Effector memory CD4-positive, alpha-beta T cell (primary cell): ENCODE results near the gene ZBTB25.
A peak's percentile ranks its signal among the peaks of the same experiment; 100 is the strongest.
"Not testable (repeated sequence)": the region's sequence is repeated elsewhere in the genome, so short reads cannot be mapped to it uniquely, and the experiment has no call there.

ENCODE experiments used
- DNase-seq, 3 donors: peaks; one replicate each; pipeline ENCODE4 v3.0.0-alpha.2; 2020
- H3K27ac ChIP-seq: 2 replicates; pipeline ENCODE4 v1.7.0; 2013; ENCODE audit warnings: mild to moderate bottlenecking, low read length, moderate library complexity; ENCODE audit not compliant: insufficient read depth, poor library complexity, severe bottlenecking
- H3K27me3 ChIP-seq: replicated peaks from 2 replicates; pipeline ENCODE4 v1.7.0; 2013; ENCODE audit warnings: mild to moderate bottlenecking, low read length; ENCODE audit not compliant: insufficient read depth, control insufficient read depth, poor library complexity, severe bottlenecking
- H3K36me3 ChIP-seq: 2 replicates; pipeline ENCODE4 v1.7.0; 2013; ENCODE audit warnings: mild to moderate bottlenecking, low read length, moderate library complexity; ENCODE audit not compliant: control insufficient read depth, insufficient read depth
- H3K4me1 ChIP-seq: 2 replicates; pipeline ENCODE4 v1.7.0; 2013; ENCODE audit warnings: low read length, mild to moderate bottlenecking; ENCODE audit not compliant: control insufficient read depth, insufficient read depth, poor library complexity, severe bottlenecking
- H3K4me3 ChIP-seq: 2 replicates; pipeline ENCODE4 v1.7.0; 2013; ENCODE audit warnings: low read length, low read depth, mild to moderate bottlenecking; ENCODE audit not compliant: insufficient read depth, poor library complexity, severe bottlenecking
- H3K9me3 ChIP-seq: 2 replicates; pipeline ENCODE4 v1.7.0; 2013; ENCODE audit warnings: mild to moderate bottlenecking, low read length, moderate library complexity; ENCODE audit not compliant: control insufficient read depth

Gene ZBTB25

GRCh38 chr14:64540208-64541202, 36.9 kb upstream of the ZBTB25 start, which contains the start of gene HSPA2:
Gene HSPA2, plus strand, starts transcription at chr14:64540741. Its CDS starts 109 bp downstream, at chr14:64540850.
- Histone ChIP-seq H3K27me3 (no peaks in the 10 kb centered on the region), H3K4me3 (peak within 1 kb of the TSS; percentile 85), H3K4me1 (peaks cover 14% of the 10 kb centered on the region), H3K27ac (peak within 1 kb of the TSS; percentile 57), H3K36me3 (no peaks in the 10 kb centered on the region), H3K9me3 (no peaks in the 10 kb centered on the region)
- peak; percentile 88 to 90 (median 90) for DNase-seq

GRCh38 chr14:64536488-64537245, 33.0 kb upstream of the ZBTB25 start:
- H3K36me3 ChIP-seq: no peaks in the 10 kb centered on the region

DNA sequence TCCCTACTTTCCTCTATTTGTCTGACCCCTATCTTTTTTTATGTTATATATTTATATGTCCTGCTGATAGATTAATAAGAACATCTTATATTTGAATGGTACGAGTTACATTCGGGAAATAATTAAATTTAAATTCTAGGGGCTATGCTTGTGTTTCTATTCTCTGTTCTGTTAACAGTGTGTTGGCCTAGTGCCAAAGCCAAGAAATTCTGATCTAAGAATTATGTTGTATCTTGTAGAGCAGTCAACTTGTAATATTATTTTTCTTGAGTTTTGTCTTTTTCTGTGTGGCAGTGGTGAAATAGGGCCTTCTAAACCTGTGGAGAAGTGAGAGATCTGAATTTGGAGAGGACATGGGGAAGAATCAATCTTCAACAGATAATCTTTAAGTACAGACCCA, 27.9 kb upstream of the ZBTB25 start:
- Histone ChIP-seq H3K4me3 (no peak overlapping the region), H3K9me3 (no peaks in the 10 kb centered on the region), H3K4me1 (no peaks in the 10 kb centered on the region), H3K27ac (no peak overlapping the region), H3K36me3 (no peaks in the 10 kb centered on the region), H3K27me3 (no peaks in the 10 kb centered on the region)
- no peak for DNase-seq

More at GRCh38 chr14:64536488-64537245, 33.0 kb upstream of the ZBTB25 start:
- no peak for DNase-seq
- Histone ChIP-seq H3K9me3 (no peaks in the 10 kb centered on the region), H3K27me3 (no peaks in the 10 kb centered on the region), H3K27ac (no peak overlapping the region), H3K4me3 (no peak overlapping the region), H3K4me1 (peaks cover 8% of the 10 kb centered on the region)

DNA sequence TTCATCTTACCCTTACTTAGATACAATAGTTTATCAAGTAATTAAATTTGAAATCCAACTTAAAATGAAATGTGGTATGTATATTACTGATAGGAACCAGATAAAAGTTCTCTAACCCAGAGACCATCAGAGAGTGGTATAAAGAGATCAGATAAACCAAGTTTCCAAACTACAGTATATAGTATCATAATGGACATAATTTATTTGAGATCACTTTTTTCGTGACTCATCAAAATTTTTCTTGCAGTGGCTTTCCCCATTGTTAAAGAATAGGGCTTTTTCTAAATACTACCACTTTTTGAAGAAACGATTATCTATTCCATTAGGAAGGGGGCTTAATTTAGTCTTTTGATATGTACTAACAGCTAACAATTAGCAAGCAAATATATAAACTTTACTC, 21.7 kb upstream of the ZBTB25 start:
- Histone ChIP-seq H3K27me3 (no peaks in the 10 kb centered on the region), H3K4me3 (no peak overlapping the region), H3K27ac (no peak overlapping the region), H3K4me1 (peaks cover 4% of the 10 kb centered on the region), H3K36me3 (peaks cover 23% of the 10 kb centered on the region), H3K9me3 (no peaks in the 10 kb centered on the region)
- DNase-seq: no peak

GRCh38 chr14:64522591-64523355, 19.1 kb upstream of the ZBTB25 start:
- no peaks in the 10 kb centered on the region for H3K27me3 ChIP-seq
- no peaks in the 10 kb centered on the region for H3K9me3 ChIP-seq
- no peak overlapping the region for H3K27ac ChIP-seq

GRCh38 chr14:64520699-64521098, 17.1 kb upstream of the ZBTB25 start:
- Histone ChIP-seq H3K4me3 (no peak overlapping the region), H3K27ac (no peak overlapping the region), H3K36me3 (peaks cover 23% of the 10 kb centered on the region), H3K4me1 (peaks cover 4% of the 10 kb centered on the region), H3K9me3 (no peaks in the 10 kb centered on the region), H3K27me3 (no peaks in the 10 kb centered on the region)
- no peak for DNase-seq

More at GRCh38 chr14:64522591-64523355, 19.1 kb upstream of the ZBTB25 start:
- no peak for DNase-seq
- H3K4me1 ChIP-seq: peaks cover 4% of the 10 kb centered on the region
- no peak overlapping the region for H3K4me3 ChIP-seq
- H3K36me3 ChIP-seq: peaks cover 23% of the 10 kb centered on the region

DNA sequence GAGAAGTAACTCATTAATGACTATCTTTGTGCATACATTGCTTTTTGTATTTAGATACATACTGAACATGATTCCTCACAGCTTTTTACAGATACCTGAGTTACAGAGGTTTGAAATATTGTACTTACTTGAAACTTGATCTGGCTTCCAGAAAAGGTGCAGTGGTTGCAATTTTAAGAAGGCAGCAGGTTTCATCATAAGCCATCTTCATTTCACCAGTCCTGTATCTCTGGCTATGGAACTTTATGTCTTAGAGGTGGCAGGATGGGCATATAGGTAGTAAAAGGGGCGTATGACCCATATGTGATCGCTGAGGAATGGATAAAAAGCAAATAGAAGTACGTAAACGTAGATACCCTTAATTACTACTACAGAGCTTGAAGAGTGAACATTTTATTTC, 14.6 kb upstream of the ZBTB25 start:
- Histone ChIP-seq H3K4me3 (no peak overlapping the region), H3K27me3 (no peaks in the 10 kb centered on the region), H3K27ac (no peak overlapping the region), H3K36me3 (peaks cover 22% of the 10 kb centered on the region), H3K9me3 (no peaks in the 10 kb centered on the region), H3K4me1 (peaks cover 4% of the 10 kb centered on the region)
- no peak for DNase-seq

DNA sequence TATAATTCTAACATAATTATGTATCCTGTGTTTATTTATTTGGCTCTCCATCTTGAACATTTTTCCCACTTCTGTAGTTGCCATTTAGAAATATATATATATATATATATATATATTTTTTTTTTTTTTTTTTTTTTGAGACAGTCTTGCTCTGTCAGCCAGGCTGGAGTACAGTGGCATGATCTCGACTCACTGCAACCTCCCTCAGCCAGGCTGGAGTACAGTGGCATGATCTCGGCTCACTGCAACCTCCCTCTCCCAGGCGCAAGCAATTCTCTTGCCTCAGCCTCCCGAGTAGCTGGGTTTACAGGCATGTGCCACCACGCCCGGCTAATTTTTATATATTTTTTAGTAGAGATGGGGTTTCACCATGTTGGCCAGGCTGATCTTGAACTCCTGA, 14.0 kb upstream of the ZBTB25 start:
- not testable (repeated sequence) for H3K9me3 ChIP-seq

GRCh38 chr14:64516969-64517368, 13.3 kb upstream of the ZBTB25 start:
- no peaks in the 10 kb centered on the region for H3K9me3 ChIP-seq
- H3K36me3 ChIP-seq: peaks cover 14% of the 10 kb centered on the region
- no peak for DNase-seq
- H3K27ac ChIP-seq: no peak overlapping the region
- H3K4me1 ChIP-seq: peaks cover 12% of the 10 kb centered on the region
- no peak overlapping the region for H3K4me3 ChIP-seq
- no peaks in the 10 kb centered on the region for H3K27me3 ChIP-seq

More for the DNA sequence above, 14.0 kb upstream of the ZBTB25 start:
- not testable (repeated sequence) for H3K4me3 ChIP-seq, H3K27ac ChIP-seq, DNase-seq, H3K4me1 ChIP-seq, H3K27me3 ChIP-seq
- peaks cover 17% of the 10 kb centered on the region for H3K36me3 ChIP-seq
